Breast epithelium (tissue), 4 donors: Measurements from ENCODE around the gene CALN1. TPM values are rescaled to one million over a fixed set of nuclear protein-coding genes. Genes with fewer than 3 reads are reported as not detected.

Experiments used
- DNase-seq, 2 donors: peaks; one replicate each; pipeline ENCODE4 v3.0.0-alpha.2; 2019; ENCODE audit warnings: low spot score in 2 of 2
- H3K27ac ChIP-seq, 2 donors: fragments of 200-600 bp; sonication (generic) in 1 of 2; one replicate each; pipeline ENCODE4 v1.5.1; 2016 to 2019; ENCODE audit warnings: mild to moderate bottlenecking in 1 of 2
- H3K27me3 ChIP-seq, 2 donors: fragments of 200-600 bp; sonication (generic) in 1 of 2; one replicate each; pipeline versions ENCODE4 v1.5.1 to v1.6.0; 2017 to 2019; ENCODE audit warnings: control low read depth in 1 of 2, mild to moderate bottlenecking in 1 of 2
- H3K36me3 ChIP-seq: fragments of 200-600 bp; one replicate; pipeline ENCODE4 v1.5.1; 2019
- H3K4me1 ChIP-seq, 2 donors: fragments of 200-600 bp; sonication (generic); one replicate each; pipeline ENCODE4 v1.5.1; 2016 to 2019; ENCODE audit warnings: control low read depth in 1 of 2
- H3K4me3 ChIP-seq, 3 donors: fragments of 200-600 bp; sonication (generic); 1 replicate in 2 of 3; 2 replicates in 1 of 3; pipeline ENCODE4 v1.5.1; 2016 to 2019; ENCODE audit warnings: mild to moderate bottlenecking in 3 of 3, moderate library complexity in 2 of 3
- H3K9me3 ChIP-seq, 2 donors: fragments of 200-600 bp; sonication (generic) in 1 of 2; one replicate each; pipeline ENCODE4 v1.5.1; 2016 to 2019; ENCODE audit warnings: control low read depth in 1 of 2
- POLR2A ChIP-seq: fragments of 450-650 bp; IDR thresholded peaks from one replicate; pipeline ENCODE4 v1.6.1; 2016; ENCODE audit warnings: antibody characterized with exemption, mild to moderate bottlenecking, moderate library complexity
- POLR2AphosphoS5 ChIP-seq, 3 donors: sonication (generic); formaldehyde crosslinking; IDR thresholded peaks; one replicate each; pipeline ENCODE4 v1.6.1; 2017; ENCODE audit warnings: antibody characterized with exemption in 3 of 3
- intact Hi-C: fragments of 100-400 bp; cut with DNase I; formaldehyde crosslinking; loops from one replicate; pipeline ENCODE4 v1.15.1; 2023; ENCODE audit warnings: low total_unique reads
- total RNA-seq, 3 donors: library from RNA; depleted of rRNA; stranded (reverse); fragments of >200 nt; gene quantifications; one replicate each; pipeline ENCODE4 v1.1.0, GENCODE V29; 2016
- TF ChIP-seq, protein P1 (sequence below), 3 donors: fragments of 450-650 bp; IDR thresholded peaks; one replicate each; pipeline ENCODE4 v1.5.1; 2016 to 2017; ENCODE audit warnings: antibody characterized with exemption in 3 of 3, mild to moderate bottlenecking in 3 of 3, moderate library complexity in 3 of 3

CALN1 gene
- total RNA-seq, 3 donors from 2014 or later: under 0.01 to 0.33 (median 0.15) TPM

DNA sequence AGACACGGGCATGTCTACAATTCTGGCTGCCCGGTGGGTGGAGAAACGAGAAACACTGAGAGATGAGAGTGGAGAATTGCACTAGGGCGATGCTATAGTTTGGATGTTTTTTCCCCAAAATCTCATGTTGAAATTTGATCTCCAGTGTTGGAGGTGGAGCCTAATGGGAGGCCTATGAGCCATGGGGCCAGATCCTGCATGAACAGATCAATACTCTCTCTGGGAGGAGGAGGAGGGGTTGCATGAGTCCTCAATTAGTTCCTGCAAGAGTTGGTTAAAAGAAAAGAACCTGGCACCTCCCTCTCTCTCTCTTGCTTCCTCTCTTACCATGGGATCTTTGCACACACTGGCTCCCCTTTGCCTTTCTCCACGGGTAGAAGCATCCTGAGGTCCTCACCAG lies 299.1 kb downstream of the CALN1 start:
- TF ChIP-seq POLR2A (no peak), POLR2AphosphoS5 (IDR thresholded peaks at IDR 0.05) (no peak)
- TF ChIP-seq, protein P1, sequence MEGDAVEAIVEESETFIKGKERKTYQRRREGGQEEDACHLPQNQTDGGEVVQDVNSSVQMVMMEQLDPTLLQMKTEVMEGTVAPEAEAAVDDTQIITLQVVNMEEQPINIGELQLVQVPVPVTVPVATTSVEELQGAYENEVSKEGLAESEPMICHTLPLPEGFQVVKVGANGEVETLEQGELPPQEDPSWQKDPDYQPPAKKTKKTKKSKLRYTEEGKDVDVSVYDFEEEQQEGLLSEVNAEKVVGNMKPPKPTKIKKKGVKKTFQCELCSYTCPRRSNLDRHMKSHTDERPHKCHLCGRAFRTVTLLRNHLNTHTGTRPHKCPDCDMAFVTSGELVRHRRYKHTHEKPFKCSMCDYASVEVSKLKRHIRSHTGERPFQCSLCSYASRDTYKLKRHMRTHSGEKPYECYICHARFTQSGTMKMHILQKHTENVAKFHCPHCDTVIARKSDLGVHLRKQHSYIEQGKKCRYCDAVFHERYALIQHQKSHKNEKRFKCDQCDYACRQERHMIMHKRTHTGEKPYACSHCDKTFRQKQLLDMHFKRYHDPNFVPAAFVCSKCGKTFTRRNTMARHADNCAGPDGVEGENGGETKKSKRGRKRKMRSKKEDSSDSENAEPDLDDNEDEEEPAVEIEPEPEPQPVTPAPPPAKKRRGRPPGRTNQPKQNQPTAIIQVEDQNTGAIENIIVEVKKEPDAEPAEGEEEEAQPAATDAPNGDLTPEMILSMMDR (IDR thresholded peaks at IDR 0.05): no peak
- no peaks in the 10 kb centered on the region for H3K27me3 ChIP-seq
- no peak overlapping the region for H3K27ac ChIP-seq
- intact Hi-C loops: loop anchor here (5.0 kb wide), 1 partner anchor 434 kb away; no protein-coding TSS in a partner anchor
- H3K9me3 ChIP-seq: peaks cover 14 to 18% of the 10 kb centered on the region in 2 donors
- no peak for DNase-seq
- no peaks in the 10 kb centered on the region for H3K4me1 ChIP-seq
- no peaks in the 10 kb centered on the region for H3K36me3 ChIP-seq
- H3K4me3 ChIP-seq: no peak overlapping the region

DNA sequence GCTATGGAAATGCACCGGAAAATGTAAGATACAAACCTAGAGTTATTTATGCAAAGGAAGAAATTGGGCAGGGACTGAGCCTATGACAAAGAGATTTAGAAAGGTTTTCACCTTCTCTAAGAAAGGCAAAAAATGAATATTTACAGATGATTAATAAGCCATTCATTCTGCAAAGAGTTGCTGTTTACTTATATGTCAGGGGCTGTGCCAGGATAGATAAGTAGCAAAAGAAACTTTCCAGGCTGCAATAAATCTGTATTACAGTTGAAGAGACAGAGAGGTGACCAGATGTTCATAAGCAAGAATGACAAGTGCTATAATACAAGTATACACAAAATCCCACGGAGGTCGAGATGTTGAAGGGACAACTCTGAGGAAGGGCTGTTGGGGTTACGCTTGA lies 299.6 kb downstream of the CALN1 start:
- intact Hi-C loops: loop anchor here (5.0 kb wide), 1 partner anchor 435 kb away; no protein-coding TSS in a partner anchor
- Histone ChIP-seq H3K9me3 (peaks cover 19 to 23% of the 10 kb centered on the region in 2 donors), H3K4me3 (no peak overlapping the region), H3K27ac (no peak overlapping the region), H3K36me3 (no peaks in the 10 kb centered on the region), H3K27me3 (no peaks in the 10 kb centered on the region), H3K4me1 (no peaks in the 10 kb centered on the region)
- TF ChIP-seq, protein P1 (IDR thresholded peaks at IDR 0.05): no peak
- no peak for TF ChIP-seq POLR2AphosphoS5 (IDR thresholded peaks at IDR 0.05)
- no peak for TF ChIP-seq POLR2A
- no peak for DNase-seq

DNA sequence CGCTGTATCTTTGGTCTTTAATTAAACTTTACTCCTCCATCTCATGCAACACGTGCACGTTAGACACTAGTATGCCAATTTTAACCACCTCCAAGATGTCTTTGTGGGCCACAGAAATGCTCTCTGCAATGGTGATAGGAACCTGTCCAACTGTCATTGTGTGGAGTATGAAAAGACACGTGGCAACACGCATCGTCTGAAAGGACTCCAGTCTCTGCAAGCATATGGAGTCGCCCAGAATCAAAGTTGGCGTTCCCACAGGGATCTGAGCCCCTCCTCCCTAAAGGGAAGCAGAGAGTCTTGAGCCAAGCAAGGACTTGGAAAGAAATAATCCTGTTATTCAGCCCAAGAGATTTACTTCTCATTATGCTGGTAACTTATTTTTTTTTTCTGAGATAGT lies 301.1 kb downstream of the CALN1 start:
- Histone ChIP-seq H3K9me3 (peaks cover 30 to 32% of the 10 kb centered on the region in 2 donors), H3K27me3 (no peaks in the 10 kb centered on the region), H3K36me3 (no peaks in the 10 kb centered on the region), H3K4me3 (no peak overlapping the region), H3K4me1 (no peaks in the 10 kb centered on the region), H3K27ac (no peak overlapping the region)
- no peak for DNase-seq
- TF ChIP-seq, protein P1 (IDR thresholded peaks at IDR 0.05): no peak
- TF ChIP-seq POLR2AphosphoS5 (IDR thresholded peaks at IDR 0.05) (no peak), POLR2A (no peak)
- intact Hi-C loops: loop anchor here (5.0 kb wide), 1 partner anchor 436 kb away; no protein-coding TSS in a partner anchor

DNA sequence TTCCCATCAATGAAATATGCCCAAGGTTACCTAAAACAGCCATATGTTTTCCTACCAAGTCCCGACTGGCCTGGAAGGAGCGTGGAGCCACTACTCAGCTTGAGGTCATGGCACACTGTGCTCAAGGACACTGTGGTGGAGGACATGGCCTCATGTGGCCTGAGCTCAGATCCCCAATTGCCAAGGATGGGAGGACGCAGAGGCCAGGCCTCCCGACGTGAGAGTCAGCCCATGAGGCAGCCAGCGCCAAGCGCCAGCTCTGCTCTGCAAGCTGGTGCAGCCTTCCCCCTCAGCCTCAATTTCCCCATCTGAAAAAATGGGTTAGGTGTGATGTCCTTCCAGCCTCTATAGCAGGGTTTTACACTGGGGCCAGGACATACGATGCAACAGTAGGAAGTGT lies 302.6 kb downstream of the CALN1 start:
- no peak for DNase-seq
- H3K4me3 ChIP-seq: no peak overlapping the region
- H3K9me3 ChIP-seq: peaks cover 30 to 34% of the 10 kb centered on the region in 2 donors
- H3K36me3 ChIP-seq: no peaks in the 10 kb centered on the region
- TF ChIP-seq, protein P1 (IDR thresholded peaks at IDR 0.05): no peak
- no peak for TF ChIP-seq POLR2AphosphoS5 (IDR thresholded peaks at IDR 0.05)
- no peak for TF ChIP-seq POLR2A
- H3K27me3 ChIP-seq: no peaks in the 10 kb centered on the region
- H3K4me1 ChIP-seq: no peaks in the 10 kb centered on the region
- intact Hi-C loops: no loop called here
- no peak overlapping the region for H3K27ac ChIP-seq

DNA sequence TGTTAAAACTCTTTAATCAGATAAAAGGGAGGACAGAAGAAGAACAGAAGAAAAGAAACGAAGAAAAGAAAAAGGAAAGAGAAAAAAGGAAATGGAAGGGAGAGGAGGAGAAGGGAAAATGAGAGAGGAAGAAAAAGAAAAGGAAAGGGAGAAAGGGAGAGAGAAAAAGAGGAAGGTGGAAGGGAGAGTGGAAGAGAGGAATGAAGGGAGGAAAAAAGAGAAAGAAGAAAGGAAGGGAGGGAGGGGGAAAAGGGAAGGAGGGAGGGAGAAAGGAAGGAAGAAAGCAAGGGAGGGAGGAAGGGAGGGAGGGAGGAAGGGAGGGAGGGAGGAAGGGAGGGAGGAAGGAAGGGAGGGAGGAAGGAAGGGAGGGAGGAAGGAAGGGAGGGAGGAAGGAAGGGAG lies 305.7 kb downstream of the CALN1 start:
- peaks cover 30 to 34% of the 10 kb centered on the region in 2 donors for H3K9me3 ChIP-seq
- no peak for DNase-seq
- H3K36me3 ChIP-seq: no peaks in the 10 kb centered on the region
- TF ChIP-seq, protein P1 (IDR thresholded peaks at IDR 0.05): no peak
- intact Hi-C loops: no loop called here
- no peak overlapping the region for H3K4me3 ChIP-seq
- H3K27me3 ChIP-seq: no peaks in the 10 kb centered on the region
- H3K27ac ChIP-seq: no peak overlapping the region
- no peaks in the 10 kb centered on the region for H3K4me1 ChIP-seq
